T-helper 22 cell (primary cell): ENCODE results near the gene CBARP.
A peak's percentile ranks its signal among the peaks of the same experiment; 100 is the strongest.

Experiments used
- DNase-seq: peaks from one replicate; pipeline ENCODE4 v3.0.0-alpha.2; 2020; ENCODE audit warnings: low read depth

Gene CBARP

GRCh38 chr19:1264801-1265614, 27.2 kb upstream of the CBARP start:
- DNase-seq, result no peak

- DNase-seq, result no peak
Measured at GRCh38 chr19:1263188-1263587, 25.4 kb upstream of the CBARP start.

DNA sequence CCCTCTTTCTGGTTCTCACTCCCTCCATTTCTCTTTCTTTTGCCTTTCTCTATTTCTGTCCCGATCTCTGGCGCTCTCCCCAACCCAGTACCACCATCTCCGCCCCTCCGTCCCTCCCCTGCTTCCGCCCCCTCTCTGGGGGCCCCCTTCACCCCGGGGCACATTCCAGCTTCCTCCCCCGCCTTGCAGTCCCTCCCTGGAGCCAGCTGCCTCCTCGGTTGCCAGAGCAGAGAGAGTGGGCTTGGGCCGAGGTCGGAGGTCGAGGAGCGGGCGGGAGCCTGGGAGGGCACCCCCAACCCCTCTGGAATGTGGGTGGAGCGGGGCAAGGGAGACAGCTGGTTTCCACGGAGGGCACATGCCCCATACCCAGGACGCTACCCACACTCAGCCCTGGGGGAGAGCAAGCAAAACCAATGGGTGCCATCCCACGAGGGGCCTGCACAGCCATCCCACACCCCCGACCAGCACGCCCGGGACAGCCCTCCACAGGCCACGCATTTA, 24.9 kb upstream of the CBARP start:
- DNase-seq, result no peak

GRCh38 chr19:1261798-1262622, 24.2 kb upstream of the CBARP start:
- peak; percentile 49 for DNase-seq

DNA sequence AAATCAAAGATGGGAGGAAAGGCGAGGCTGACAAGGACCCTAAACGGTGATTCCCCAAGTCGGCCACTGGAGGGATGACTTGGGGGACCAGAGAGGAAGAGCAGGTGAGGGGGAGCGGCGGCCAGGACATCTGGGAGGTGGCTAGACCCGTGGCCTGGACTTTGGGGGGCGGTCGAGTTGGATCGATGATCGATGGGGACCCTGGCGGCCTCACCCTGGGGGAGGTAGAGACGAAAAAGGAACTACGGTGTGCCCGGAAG, 23.7 kb upstream of the CBARP start:
- no peak for DNase-seq

GRCh38 chr19:1260749-1261537, 23.1 kb upstream of the CBARP start:
- peak; percentile 95 for DNase-seq

DNA sequence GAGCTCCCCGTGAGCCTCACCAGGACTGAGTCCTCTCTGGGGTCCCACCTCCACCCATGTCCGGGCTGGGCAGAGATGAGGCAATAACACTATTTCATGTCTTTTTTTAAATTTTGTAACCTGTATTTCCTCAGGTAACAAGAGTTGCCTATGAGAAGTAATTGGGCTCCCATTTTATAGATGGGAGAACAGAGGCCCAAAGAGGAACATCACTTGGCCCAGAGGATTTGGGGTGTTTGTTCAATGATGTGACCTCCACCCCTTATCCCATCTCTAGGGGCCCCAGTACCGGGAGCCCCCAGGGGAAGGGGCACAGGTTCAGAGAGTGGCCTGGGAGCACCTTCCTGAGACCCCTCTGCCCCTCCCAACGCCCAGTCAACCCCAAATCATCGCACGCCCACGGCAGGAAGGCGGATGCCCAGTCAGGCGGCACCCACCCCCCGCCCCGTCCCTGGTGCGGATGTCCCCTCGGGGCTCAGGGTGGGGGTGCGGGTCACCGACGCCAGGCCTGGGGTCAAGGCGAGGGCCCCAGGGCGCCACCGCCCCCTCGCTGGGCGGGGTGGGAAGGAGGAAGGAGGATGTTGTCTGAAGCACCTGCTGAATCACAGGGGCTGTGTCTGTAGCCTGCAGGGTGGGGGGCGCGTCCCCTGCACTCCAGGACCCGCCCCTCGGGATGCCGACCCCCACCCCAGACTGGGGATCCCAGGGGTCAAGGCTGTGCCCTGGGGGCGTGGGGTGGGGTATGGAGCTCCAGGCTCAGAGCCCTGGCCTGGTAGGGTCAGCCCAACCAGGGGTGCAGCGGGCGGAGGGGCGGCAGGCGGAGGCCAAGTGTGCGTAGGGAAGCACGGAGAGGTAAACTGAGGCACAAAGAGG, 22.3 kb upstream of the CBARP start:
- DNase-seq, result no peak

GRCh38 chr19:1259206-1259875, 21.5 kb upstream of the CBARP start:
- DNase-seq, result peak; percentile 62

DNA sequence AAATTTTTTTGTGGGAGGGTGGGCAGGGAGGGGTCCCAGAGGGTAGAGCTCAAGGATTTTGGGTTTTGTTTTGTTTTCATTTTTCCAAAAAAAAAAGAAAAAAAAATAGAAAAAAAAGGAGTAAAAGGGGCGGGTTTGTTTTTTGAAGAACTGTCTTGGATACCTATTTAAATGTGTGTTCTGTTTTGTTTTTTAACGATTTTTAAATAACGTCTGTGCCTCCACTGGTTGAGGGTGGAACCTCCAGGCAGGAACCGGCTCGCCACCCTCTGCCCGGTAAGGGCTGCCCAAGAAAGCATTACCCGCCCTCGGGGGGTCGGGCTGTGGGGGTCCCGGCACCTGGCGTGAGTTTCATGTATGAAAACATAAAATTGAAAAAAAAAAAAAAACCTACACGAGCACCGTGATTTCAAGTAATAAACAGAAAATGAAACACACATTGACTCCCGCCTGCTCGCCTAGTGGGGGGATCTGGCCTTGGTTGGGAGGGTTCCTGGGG, 21.0 kb upstream of the CBARP start:
- no peak for DNase-seq

- DNase-seq, result no peak
Measured at GRCh38 chr19:1258163-1258492, 20.3 kb upstream of the CBARP start.

DNA sequence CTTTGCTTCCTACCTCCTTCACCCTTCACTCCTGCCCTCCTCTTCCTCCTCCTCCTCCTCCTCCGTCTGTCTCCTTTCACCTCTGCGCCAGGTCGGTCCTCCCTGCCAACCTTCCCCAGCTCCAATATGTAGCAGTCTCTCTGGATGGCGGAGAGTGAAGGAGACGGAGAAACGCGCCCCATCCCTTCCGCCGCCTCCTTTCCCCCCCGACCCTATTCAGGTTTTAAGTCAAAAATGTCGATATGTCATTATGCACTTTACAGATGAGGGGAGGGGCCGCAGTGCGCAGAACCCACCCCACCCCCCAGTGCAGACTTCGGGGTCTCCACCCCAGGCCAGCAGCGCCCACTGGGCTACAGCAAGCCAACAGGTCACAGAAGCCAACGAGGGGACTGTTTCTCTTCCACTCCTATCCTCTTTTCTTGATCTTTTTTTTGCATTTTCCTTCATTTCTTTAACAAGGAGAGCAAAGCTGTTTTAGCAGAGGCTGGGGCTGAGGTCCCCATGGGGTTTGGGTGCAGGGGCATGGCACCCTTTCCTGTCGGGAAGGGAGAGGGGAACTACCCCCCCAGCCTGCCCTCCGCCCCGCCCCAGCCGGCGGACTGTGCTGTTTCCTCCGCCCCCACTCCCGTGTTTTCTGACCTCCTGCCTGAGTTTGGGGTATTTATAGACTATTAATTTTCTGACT, 19.8 kb upstream of the CBARP start:
- no peak for DNase-seq

GRCh38 chr19:1256646-1257474, 19.1 kb upstream of the CBARP start:
- DNase-seq, result no peak

GRCh38 chr19:1255186-1256161, 17.7 kb upstream of the CBARP start:
- DNase-seq, result no peak

DNA sequence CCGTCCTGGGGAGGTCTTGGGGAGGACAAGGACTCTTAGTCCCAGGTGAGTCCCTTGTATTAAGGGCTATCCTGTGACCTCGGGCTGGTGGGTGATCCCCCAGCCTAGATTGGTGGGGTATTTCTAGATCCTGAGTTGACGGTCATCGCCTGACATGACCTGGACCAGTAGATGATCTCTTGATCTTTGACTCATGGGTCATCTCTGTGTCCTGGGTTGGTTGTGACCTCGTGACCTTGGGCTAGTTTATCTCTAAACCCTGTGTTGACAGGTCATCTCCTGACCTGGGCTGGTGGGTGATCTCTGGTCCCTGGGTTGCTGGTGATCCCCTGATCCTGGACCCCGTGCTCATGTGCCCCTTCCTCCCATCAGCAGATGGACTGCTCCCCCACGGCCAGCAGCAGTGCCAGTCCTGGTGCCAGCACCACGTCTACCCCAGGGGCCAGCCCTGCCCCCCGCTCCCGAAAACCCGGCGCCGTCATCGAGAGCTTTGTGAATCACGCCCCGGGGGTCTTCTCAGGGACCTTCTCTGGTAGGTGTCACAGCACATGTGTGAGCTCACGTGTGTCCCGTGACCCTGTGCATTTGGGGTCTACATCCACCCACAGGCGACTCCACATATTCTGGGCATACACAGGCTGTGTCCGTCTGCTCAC, 16.9 kb upstream of the CBARP start:
- no peak for DNase-seq

- no peak for DNase-seq
Measured at GRCh38 chr19:1254081-1254527, 16.3 kb upstream of the CBARP start.

DNA sequence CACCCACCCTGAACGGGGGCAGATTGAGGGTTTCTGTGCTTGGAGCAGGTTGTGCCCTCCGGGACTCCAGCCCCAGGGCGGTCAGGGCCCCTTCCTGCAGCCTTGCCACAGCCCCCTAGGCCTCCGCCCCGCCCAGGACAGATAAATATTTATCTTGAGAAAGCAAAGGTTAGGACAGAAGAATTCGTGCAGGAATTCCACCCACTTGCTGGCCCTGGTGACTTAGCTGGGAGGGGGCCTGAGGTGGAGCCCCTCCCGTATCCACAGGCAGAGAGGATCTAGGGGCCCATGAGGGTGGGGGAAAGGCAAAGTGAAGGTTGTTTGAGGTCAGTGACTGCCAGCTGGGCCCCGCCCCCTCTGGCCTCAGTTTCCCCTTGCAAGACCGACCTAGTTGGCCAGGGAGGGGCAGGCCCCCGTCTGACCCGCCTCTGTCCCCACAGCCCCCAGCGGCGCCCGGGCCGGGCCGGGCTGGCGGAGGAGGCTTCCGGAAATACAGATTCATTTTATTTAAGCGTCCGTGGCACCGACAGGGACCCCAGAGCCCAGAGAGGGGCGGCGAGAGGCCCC, 15.8 kb upstream of the CBARP start:
- no peak for DNase-seq

GRCh38 chr19:1252821-1253513, 15.2 kb upstream of the CBARP start:
- DNase-seq, result peak; percentile 72
